Activated CD8-positive, alpha-beta memory T cell treated with anti-CD3 and anti-CD28 coated beads for 36 hours (primary cell): ENCODE measurements around the gene FAM228B. TPM values are rescaled to one million over a fixed set of nuclear protein-coding genes. Genes with fewer than 3 reads are reported as not detected.

ENCODE experiments used
- CTCF ChIA-PET: fragments of 350-600 bp; sonication (Branson Sonifier 250); formaldehyde crosslinking; loops from one replicate; lab custom pipeline; 2021; ENCODE audit warnings: antibody characterized with exemption; lab: Charles Lee
- POLR2A ChIA-PET: fragments of 350-600 bp; sonication (Branson Sonifier 250); formaldehyde crosslinking; loops from one replicate; lab custom pipeline; 2021; ENCODE audit warnings: antibody characterized with exemption; lab: Charles Lee
- total RNA-seq, 2 experiments: library from RNA; stranded (reverse); gene quantifications; one replicate each; pipeline ENCODE4 v1.2.3, GENCODE V29; 2021

FAM228B gene
- total RNA-seq, result 1 to 10 TPM; 4.2 TPM

DNA sequence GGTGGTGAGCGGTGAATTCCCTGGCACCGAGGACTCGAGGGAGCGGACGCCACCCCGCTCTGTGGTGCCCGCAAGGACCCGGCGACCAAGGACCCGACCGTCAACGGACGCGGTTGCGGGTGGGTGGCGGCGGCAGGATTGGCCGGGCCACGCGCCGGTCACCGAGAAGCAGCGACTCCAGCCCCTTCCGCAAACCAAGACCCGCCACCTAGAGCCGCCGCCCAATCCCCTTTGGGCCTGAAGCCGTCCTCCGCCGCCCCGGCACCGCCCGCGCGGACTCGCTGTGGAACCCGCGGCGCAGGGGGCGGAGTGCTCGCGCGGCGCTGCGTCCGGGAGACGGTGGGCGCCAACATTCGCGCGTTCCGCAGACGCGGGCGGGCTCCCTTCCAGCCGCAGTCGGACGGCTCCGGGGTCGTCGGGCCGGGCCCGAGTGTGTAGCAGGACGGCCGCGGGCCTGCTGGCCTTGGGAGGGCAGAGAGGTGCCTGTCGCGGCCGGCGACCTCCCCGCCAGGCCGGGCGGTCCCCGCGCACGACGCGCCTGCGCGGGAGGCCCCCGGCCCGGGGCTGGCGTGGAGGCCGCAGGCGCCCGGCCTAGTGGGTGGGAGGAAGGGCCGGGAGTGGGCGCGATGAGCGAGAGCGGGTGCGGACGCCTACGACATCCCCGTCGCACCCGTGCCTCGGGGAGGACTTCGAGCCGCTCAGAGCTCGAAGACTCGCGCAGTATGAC is at the start of gene FAM228B, which contains the start of gene PFN4:
TSS of gene FAM228B (plus strand) at position 275 of the 727 bp plus-strand sequence. CDS start 893 bp downstream, outside the sequence.
TSS of gene PFN4 (minus strand) at position 140 of the 727 bp plus-strand sequence. CDS start 799 bp downstream, outside the sequence.
- ChIA-PET CTCF (interaction anchor here (0.6 kb wide), 1 partner anchor 26 kb away, joined by 4 read pairs; no protein-coding TSS in a partner anchor), POLR2A (interaction anchor here (0.7 to 1.7 kb wide), 2 partner anchors 47 to 197 kb away, joined by 3 to 5 read pairs; partner anchors contain the start of genes ATAD2B and SF3B6)

DNA sequence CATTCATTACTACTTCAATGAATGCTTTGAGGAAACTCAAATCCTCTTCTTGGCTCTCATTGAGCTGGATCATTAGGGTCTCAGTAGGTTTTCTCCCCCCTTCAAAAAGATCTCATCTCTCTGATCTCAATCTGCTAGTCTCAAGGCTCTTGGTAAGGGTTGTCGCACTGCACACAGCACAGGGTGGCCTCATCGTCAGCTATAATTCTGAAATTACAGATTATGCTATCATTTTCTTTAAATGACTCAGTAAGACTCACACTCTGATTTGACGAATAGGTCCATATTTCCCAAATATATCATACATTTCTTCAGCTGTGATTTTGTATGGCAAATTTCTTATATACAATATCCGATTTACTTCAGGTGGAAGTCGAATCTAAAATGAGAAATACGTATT is 49.5 kb upstream of the FAM228B start:
- CTCF ChIA-PET, result interaction anchor here (1.5 to 1.8 kb wide), 2 partner anchors 11 to 26 kb away, joined by 3 to 11 read pairs; partner anchors contain the start of genes TP53I3 and WDCP
- POLR2A ChIA-PET, result no interaction called here

DNA sequence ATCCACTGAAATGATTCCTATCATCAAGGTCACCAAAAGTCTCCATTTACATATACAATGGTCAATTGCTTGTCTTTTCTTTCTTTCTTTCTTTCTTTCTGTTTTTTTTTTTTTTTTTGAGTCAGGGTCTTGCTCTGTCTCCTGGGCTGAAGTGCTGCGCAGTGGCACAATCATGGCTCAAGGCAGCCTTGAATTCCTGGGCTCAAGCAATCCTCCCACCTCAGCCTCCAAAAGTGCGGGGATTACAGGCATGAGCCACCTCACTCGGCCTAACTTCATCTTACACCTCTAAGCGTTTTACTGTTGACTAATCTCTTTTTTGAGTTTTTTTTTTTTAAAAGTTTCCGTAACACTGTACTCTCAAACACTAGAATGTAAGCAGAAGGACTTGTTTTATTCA is 48.0 kb upstream of the FAM228B start:
- CTCF ChIA-PET, result interaction anchor here (1.9 kb wide), 1 partner anchor 9 kb away, joined by 5 read pairs; the partner anchor contains the start of gene TP53I3
- POLR2A ChIA-PET, result interaction anchor here (0.7 kb wide), 2 partner anchors 9 to 135 kb away, joined by 3 to 4 read pairs; partner anchors contain the start of genes TP53I3 and UBXN2A

DNA sequence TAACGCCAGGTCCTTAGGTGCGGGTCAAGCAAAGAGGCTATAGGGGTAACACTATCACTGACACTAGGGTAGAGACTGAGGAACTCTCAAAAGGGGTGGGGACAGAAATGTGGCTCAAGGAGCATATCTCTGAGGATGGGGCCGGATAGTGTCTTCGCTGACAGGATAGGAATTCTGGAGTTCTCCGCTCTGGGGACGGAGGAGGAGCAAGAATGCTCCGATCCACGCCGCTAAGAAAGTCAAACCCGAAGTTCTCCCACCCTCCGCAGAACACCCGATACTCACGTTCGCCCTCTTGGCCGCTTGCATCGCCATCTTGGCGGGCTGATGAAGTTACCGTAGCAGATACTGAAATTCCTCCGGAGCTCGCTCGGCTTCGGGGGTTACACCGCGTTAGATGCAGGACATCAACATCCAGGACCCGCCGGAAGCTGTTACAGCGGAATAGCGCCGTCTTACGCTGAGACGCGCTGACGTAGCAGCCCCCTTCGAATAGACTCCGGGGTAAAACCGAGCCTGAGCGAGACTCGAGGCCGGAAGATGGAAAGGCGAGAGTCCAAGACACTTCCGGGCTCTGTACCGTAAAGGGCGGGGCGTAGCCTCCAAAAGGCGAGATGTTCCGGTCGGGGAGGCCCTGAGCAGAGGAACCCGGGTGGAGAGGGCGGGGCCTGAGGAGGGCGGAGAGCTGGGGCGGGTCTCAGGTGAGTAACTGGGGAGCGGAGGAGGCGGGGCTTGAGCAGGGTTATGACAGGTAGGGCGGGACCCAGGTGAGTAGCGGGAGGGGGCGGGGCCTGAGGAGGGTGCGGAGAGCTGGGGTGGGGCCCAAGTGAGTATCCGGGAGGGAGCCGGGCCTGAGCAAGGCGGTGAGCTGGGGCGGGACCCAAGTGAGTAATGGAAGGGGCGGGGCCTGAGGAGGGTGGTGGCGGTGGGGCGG is 47.1 kb upstream of the FAM228B start, which contains the start of gene SF3B6:
TSS of gene SF3B6 (minus strand) at position 412 of the 934 bp plus-strand sequence. CDS start at position 315, 97 bp downstream.
- ChIA-PET CTCF (interaction anchor here (1.2 to 1.9 kb wide), 4 partner anchors 8 to 149 kb away, joined by 3 to 9 read pairs (median 6); partner anchors contain the start of genes ATAD2B, TP53I3 and WDCP), POLR2A (interaction anchor here (0.6 to 1.5 kb wide), 10 partner anchors 8 to 251 kb away, joined by 3 to 10 read pairs (median 4); partner anchors contain the start of genes ATAD2B, FAM228B, FKBP1B and TP53I3)

DNA sequence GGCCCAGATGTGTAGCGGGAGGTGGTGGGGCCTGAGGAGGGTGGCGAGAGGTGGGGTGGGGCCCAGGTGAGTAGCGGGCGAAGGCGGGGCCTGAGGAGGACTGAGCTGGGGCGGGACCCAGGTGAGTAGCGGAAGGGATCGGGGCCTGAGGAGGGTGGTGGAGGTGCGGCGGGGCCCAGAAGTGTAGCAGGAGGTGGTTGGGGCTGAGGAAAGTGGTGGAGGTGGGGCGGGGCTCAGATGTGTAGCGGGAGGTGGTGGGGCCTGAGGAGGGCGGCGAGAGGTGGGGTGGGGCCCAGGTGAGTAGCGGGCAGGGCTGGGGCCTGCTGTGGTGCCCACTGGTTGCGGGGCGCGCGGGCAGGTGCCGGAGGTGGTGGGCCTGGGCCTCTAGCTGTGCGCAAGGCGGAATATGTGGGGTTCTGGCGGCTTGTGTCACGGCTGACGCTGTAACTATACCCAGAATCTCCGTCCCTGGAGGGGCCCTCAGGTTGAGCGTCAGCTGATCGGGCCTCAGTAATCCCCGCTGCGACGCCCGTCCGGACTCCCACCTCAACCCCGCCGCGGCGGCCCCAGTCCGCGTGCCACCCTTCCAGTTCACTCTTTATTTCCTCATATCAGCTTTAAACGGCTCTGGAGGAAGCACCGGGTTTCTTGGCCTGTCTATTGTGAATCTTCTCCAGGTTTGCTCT is 46.3 kb upstream of the FAM228B start:
- CTCF ChIA-PET, result interaction anchor here (1.2 to 1.9 kb wide), 4 partner anchors 8 to 150 kb away, joined by 3 to 9 read pairs (median 6); partner anchors contain the start of genes ATAD2B, TP53I3 and WDCP
- POLR2A ChIA-PET, result interaction anchor here (0.6 to 1.5 kb wide), 7 partner anchors 7 to 252 kb away, joined by 3 to 10 read pairs (median 5); partner anchors contain the start of genes ATAD2B, FKBP1B, TP53I3 and WDCP

DNA sequence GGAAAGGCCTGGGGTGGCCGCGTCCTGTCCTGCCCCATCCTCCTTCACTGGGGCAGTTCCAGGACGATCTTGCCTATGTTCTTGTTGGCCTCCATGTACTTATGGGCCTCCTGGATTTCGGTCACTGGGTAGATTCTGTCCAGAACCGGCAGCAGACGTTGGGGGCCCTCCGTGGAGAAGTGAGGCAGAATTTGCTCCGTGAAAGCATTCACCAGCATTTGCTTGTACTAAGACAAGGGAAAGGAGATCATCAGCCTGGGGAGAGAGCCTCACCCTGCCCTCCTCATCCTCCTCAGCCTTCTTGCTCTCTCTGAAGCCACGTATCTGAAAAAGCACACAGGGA is 45.8 kb upstream of the FAM228B start:
- ChIA-PET POLR2A (interaction anchor here (1.3 kb wide), 1 partner anchor 30 kb away, joined by 8 read pairs; the partner anchor contains the start of gene WDCP), CTCF (interaction anchor here (1.2 to 1.4 kb wide), 2 partner anchors 150 to 151 kb away, joined by 4 to 7 read pairs; partner anchors contain the start of gene ATAD2B)

DNA sequence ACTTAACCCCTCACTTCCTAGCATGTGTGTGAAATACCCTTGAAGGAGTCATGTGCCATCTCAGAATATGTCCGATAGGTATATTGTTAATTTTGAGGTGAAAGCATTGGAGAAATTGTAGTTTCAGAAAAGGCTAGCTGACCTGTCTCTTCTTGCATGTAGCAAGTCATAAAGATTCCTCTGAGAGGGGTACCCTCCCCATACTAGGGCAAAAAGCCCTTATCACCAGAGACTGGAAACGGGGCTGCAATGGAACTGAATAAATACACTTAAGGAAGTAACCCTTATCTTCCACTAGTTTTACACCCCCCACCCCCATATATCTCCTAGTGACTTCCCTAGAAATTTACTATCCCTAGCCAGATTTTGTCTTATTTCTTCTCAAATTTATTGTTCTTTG is 45.4 kb upstream of the FAM228B start:
- CTCF ChIA-PET, result interaction anchor here (1.2 kb wide), 1 partner anchor 150 kb away, joined by 4 read pairs; the partner anchor contains the start of gene ATAD2B
- POLR2A ChIA-PET, result no interaction called here

DNA sequence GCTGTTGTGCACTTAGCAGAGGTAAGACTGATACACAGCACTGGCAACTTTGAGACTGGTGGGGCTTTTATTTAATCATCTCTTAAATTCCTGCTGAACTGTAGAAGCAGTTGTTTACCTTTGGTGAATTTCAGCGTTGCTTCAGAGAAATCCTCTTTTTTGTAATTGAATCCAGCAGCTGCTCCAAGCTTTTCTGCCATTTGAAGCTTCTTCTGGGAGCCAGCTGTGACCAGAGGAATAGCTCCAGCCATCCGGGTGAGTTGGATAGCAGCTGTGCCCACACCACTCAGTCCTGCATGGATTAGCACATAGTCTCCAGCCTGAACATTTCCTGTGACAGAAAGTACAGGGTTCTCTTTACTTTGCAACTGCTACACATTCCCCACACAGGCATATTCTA is 42.6 kb upstream of the FAM228B start:
- CTCF ChIA-PET, result no interaction called here
- POLR2A ChIA-PET, result no interaction called here

DNA sequence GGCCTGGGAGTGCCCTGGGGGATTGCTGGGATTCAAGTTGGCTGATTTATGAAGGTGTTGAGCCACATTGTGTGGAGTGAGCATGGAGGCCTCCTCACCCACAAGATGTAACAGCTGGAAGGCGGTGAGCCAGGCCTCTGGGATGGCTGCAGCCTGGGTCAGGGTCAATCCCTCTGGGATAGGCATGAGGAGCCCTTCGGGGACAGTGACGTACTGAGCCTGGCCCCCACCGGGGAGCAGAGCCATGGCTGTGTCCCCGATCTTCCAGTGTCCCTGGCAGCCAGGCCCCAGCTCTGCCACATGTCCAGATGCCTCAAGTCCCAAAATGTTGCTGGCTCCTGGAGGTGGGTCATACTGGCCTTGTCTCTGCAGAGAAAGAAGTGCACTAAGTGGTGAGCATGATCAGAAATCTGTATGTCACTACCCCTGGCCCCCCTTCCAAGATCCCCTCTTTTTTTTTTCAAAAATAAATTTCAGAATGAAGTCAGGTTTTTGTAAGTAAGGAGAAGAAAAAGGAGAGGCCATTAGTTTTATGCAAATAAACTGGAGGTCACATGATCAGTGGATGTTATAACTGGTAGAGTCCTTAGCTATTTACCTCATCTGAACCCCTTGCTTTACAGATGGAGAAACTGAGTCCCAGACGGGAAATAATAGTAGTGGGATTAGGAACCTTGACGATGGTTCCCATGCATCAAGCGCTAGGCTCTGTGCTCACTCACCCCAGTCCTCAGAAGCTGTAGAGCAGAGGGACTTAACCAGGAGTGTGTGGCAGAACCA is 40.3 kb upstream of the FAM228B start:
- ChIA-PET CTCF (interaction anchor here (1.5 to 3.0 kb wide), 9 partner anchors 10 to 259 kb away, joined by 3 to 22 read pairs (median 7); partner anchors contain the start of genes ATAD2B and FKBP1B), POLR2A (interaction anchor here (1.9 kb wide), 1 partner anchor 156 kb away, joined by 10 read pairs; the partner anchor contains the start of gene ATAD2B)

DNA sequence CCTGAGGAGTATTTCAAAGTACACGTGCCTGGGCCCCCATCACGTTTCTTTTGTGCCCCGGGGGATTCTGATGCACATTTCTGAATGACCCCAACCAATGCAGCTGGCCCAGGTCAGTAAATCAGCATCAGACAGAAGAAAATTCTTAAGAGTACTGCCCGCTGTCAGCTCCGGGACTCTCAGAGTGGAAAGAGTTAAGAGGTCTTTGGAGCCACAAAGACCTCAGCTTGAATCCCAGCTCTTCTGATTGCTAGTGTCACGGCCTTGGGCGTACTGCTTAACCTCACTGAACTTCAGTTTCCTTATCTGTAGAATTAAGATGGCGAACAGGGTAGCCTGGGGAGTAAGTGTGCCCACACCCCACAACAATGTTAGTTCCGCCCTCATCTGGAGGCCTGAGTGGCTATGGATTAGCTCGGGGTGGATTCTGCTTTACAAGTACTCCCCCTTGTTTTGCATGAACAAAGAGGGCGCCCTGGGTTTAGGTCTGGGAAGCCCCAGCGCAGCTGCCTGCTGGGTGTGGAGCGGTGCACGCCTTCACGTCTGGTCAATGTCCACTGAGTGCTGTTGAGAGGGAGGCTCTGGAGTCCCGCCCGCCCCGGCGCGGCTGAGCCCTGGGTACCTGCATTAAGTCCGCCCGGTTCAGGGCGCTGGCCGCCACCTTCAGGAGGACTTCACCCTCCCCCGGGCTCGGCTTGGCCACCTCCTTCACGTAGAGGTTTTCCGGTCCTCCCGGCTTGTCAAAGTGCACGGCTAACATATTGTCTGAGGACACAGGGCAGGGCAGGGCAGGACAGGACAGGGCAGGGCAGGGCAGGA is 39.5 kb upstream of the FAM228B start:
- POLR2A ChIA-PET, result interaction anchor here (0.6 to 1.9 kb wide), 4 partner anchors 7 to 184 kb away, joined by 3 to 10 read pairs (median 4); partner anchors contain the start of genes ATAD2B and SF3B6

DNA sequence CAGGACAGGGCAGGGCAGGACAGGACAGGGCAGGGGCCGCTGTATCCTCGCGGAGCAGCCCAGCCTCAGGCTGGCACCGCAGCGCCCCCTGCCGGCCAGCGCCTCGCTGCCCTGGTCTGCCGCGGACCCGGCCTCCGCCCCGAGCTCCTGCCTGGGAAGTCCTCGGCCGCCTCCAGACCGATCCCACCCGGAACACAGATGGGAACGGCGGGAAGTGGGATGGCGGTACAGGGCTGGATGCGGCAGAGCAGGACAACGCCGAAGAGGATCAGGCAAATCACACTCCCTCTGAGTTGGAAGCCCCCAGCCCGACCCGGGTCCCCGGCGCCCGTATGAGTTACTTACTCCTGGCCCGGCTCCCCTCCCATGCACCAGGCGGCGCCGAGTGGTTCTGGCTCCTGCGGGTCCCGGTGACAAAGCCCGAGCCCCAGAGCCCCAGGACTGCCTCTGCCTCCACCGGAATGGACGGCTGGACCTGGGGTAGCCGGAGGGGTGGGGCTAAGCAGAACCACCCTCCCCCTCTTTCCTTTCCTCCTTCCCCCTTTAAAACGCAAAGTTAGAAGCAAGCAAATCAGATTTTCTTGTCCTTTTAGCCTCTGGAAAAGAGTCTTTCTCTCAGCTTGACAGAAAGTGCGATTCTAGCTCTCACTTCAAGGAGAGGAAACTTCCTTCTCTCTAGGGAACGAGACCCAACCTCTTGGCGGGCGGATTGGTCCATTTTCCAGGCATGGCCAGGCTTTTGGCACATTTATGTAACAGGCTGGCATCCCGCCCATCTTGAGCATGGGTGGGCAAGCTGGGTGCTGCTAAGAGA is 38.7 kb upstream of the FAM228B start, which contains the start of gene TP53I3:
TSS of gene TP53I3 (minus strand) at position 449 of the 814 bp plus-strand sequence. CDS start 508 bp downstream, outside the sequence.
- ChIA-PET CTCF (interaction anchor here (0.6 to 3.0 kb wide), 27 partner anchors 9 to 261 kb away, joined by 3 to 22 read pairs (median 5); partner anchors contain the start of genes ATAD2B, FKBP1B, SF3B6 and WDCP), POLR2A (interaction anchor here (0.6 to 1.9 kb wide), 4 partner anchors 8 to 185 kb away, joined by 3 to 10 read pairs (median 4); partner anchors contain the start of genes ATAD2B and SF3B6)

More for the DNA sequence above, 39.5 kb upstream of the FAM228B start:
- CTCF ChIA-PET, result interaction anchor here (0.6 to 3.0 kb wide), 24 partner anchors 8 to 260 kb away, joined by 3 to 22 read pairs (median 5); partner anchors contain the start of genes ATAD2B, FKBP1B, SF3B6 and WDCP

DNA sequence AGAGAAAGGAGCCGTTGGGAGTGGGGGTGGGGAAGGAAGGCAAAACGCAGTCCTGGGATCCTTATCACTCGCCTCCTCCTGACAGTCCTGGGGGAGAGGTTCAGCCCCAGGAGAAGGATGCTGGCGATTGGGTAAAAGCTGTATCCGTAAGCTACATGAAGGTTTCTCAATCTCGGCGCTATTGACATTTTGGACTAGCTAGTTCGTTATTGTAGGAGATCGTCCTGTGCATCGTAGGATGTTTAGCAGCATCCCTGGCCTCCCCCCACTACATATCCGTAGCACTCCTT is 38.1 kb upstream of the FAM228B start:
- POLR2A ChIA-PET, result interaction anchor here (1.9 kb wide), 1 partner anchor 158 kb away, joined by 10 read pairs; the partner anchor contains the start of gene ATAD2B
- CTCF ChIA-PET, result interaction anchor here (0.6 to 3.0 kb wide), 11 partner anchors 9 to 215 kb away, joined by 3 to 22 read pairs (median 5); partner anchors contain the start of genes ATAD2B and SF3B6

DNA sequence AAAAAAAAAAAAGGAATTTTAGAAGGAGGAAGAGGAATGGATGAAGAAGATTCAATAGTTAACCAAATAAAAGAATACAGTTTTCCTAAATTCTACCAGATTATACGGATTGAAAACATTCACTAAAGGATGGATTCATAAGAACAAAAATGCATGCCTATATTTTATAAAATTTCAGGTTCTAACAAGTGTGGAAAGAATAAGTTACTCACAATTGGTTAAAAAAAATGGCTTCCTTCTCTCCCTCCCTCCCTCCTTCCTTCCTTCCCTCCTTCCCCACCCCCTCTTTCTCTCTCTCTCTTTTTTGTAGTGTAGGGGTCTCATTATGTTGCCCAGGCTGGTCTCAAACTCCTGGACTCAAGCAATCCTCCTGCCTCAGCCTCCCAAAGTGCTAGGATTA is 37.0 kb upstream of the FAM228B start:
- CTCF ChIA-PET, result no interaction called here
- POLR2A ChIA-PET, result no interaction called here

DNA sequence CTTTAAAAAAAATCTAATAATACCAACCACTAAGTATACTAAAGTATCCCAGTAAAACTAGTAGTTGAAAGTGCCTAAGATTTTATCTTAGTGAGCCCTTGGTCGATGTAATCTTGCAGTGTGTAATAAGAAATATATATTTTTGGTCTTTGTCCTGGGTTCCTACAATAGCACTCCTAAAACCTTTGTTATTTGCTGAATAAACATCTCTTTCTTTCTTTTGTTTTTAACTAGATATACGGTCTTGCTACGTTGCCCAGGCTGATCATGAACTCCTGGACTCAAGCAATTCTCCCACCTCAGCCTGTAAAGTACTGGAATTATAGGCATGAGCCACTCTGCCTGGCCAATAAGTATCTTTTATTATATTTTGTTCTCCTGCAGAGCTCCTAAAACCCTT is 36.2 kb upstream of the FAM228B start:
- POLR2A ChIA-PET, result no interaction called here

More for the DNA sequence above, 36.2 kb upstream of the FAM228B start:
- CTCF ChIA-PET, result no interaction called here
